HUDEP-2 (cell line): ENCODE measurements around the gene TFCP2L1.
"Not testable (repeated sequence)": the region's sequence is repeated elsewhere in the genome, so short reads cannot be mapped to it uniquely, and the experiment has no call there.

Experiments
- DNase-seq, 76 experiments: peaks; one replicate each; lab custom pipeline; 2025; ENCODE audit not compliant: unreplicated experiment in 76 of 76; lab: John Stamatoyannopoulos, UW

TFCP2L1 gene

DNA sequence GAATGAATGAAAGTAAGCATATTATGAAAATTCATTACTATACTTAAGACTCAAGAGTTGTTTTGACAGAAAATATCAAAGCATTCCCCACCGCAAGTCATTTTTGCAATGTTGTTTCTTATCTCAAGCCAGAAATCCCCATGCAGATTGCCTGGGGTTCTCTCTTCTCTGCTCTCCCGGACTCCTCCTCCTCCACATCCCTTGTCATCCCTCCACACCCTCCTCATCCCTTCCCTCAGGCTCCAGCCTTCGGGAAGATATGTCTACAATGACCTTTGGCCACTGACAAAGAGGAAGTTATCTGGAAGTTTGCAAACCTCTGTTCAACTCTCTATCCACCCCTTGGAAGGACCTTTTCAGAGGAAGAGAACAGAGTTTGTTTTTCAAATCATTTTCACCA, 11.9 kb downstream of the TFCP2L1 start:
- DNase-seq = no peak

DNA sequence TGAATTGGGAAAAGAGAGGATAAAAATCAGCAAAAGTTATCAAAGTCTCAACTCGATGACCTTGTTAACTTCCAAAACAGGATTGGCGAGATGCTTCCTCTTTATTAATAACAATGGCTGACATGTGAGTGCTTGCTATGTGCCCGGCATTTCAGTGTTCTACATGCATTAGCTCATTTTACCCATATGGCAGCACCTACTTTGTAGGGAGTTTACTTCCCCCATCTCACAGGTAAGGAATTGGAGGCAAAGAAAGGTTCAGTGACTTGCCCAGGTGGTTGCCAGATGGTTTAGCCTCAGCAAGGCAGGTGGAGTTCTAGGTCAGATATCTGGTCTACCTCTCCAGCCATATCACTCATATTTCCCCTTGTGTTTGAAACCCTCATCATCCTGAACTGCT, 12.4 kb downstream of the TFCP2L1 start:
- DNase-seq = no peak

DNA sequence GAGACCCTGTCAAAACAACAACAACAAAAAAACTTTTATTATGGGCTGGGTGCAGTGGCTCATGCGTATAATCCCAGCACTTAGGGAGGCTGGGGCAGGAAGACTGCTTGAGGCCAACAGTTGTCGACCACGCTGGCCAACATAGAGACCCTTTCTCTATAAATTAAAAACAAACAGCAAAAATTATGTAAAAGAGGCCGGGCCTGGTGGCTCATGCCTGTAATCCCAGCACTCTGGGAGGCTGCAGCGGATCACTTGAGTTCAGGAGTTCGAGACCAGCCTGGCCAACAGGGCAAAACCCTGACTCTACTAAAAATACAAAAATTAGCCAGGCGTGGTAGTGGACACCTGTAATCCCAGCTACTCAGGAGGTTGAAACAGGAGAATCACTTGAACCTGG, 15.6 kb downstream of the TFCP2L1 start:
- DNase-seq = not testable (repeated sequence)

DNA sequence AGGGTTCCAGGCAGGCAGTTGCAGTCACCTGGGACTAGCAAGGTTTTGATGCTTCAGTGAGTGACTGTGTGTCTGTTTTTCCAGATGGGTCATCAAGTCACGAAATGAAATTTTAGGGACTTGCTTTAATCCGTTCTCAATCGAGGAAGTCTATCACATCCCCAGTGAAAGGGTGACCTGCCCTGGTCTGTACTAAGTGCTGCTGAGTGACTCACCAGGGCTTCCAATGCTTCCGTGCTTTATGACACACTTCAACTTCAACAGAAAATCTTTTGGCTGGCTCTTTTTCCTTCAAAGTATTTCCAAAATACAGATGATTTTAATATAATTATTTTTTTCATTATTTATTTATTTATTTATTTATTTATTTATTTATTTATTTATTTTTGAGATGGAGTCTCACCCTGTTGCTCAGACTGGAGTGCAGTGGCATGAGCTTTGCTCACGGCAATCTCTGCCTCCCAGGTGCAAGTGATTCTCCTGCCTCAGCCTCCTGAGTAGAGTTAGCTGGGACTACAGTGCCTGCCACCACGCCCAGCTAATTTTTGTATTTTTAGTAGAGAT, 18.4 kb downstream of the TFCP2L1 start:
- DNase-seq = no peak

DNA sequence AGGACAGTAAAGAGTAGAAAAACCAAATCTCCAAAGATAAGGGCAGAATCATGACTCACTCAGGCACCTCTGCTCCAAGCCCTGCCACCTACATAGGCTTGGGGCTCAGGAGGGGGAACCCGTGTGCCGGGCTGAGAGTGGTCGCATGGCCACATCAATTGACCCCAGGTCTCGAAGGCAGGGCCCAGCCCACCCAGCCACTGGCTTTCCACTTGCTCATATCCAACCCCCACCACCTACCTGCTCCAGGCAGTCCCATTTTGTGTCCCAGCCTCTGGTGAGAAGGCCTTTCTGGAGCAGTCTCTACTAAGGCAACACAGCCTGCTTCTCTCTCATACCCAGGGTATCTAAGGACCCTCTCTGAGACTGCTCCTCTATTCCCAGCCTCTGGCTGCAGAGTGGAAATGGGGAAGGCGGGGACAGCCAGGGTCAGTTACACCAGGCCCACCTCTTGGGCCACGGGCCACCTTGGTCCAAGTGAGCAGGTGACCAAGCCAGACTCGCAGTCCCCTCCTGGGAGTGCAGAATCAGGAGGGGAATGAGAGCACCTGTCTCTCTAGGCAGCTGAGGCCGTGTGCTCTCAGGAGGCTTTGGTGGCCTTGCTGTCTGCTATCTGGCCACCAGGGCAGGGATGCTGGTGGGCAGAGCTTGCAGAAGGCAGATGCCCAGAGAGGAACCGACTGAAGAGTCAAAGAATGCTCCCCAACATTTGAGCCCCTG, 20.8 kb downstream of the TFCP2L1 start:
- DNase-seq = no peak

DNA sequence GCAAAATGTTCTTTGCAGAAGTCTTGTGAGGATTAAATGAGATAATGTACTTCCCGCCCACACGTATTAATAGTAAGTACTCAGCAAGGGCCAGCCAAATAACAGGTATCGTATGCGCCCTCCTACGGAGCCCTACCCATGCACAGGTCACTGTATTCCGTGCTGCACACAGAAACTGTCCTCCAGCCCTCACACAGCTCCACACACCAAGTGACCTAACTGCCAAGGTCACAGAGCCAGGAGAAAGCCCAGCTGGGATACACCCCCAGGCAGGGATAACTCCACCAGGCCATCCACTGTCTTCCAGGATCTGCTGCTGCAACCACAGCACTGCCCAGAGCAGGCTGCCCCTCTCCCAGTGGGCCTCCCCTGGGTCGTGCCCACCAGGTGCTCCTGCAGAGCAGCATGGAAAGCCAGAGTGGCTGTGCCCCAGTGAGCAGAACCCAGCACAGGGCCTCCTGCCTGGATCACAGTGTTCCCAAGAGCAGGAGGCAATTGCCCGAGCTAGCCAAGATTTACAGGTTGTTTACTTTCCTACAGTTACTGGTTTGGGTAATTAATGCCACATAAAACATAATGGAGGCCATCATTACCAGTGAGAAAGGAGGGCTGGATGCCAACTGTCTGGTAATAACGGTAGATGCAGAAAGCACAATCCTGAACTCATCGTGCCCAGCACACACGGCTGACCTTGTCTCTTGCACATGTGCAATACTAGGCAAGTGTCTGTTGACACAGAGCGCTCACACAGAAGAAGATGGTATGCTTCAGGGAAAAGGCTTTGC, 24.4 kb downstream of the TFCP2L1 start:
- no peak for DNase-seq

DNA sequence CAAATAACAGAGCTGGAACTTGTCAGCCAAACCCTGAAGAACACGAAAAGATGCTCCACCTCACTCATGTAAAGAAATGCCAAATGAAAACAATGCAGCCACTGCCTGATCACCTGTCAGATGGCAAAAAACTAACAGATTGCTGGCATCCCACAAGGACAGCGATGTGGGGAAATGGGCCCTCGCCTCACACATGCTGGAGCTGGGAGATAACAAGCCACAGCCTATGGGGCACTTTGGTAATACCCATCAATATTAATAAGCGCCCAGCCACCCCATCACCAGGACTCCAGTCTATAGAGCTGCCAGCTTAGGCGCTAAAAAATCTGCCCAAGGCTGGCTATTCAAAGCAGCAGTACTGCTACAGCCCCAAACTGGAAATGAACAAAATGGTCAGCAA, 27.0 kb downstream of the TFCP2L1 start:
- DNase-seq = no peak

DNA sequence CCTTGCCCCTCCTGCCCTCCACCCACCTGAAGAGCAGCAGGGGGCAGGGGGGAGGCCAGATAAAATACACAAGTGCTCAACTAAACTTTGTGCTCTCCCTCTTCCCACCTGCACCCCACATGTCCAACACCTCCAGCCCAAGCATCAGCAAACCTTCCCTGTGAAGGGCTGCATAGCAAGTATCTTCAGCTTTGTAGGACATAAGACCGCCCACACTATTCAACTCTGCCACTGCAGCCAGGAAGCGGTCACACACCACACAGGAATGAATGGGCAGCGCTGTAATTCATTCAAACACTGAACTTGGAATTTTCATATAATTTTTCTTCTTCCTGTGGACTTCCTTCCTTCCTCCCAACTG, 27.5 kb downstream of the TFCP2L1 start:
- no peak for DNase-seq

DNA sequence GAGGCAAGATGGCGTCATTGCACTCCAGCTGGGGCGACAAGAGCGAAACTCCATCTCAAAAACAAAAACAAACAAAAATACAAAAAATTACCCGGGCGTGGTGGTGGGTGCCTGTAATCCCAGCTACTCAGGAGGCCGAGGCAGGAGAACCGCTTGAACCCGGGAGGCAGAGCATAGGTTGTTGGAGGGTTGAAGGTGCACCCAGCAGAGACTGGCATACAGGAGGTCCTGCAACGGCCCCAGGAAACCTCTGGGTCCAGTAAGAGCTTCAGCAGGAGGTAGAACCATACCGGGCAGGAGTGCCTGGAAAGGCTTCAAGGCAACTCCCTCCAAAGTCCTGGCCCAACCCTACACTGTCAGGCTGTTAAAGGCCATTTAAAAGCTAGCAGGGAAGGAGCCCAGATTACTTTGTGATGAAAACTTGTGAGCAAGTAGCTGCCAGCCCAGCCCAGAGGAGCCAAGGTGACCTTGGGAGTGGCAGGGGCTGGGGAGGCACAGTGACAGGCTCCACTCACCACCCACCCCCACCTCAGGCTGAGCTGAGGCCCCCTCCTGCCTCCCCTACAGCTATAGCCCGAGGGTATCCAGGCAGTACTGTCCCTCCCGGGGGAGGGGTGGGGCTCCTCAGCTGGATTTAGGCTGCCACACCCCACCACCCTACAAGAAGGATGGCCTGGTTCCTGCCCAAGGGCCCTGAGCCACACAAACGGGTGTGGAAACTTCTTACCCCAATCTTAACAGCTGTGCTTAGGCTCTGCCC, 28.1 kb downstream of the TFCP2L1 start:
- no peak for DNase-seq

DNA sequence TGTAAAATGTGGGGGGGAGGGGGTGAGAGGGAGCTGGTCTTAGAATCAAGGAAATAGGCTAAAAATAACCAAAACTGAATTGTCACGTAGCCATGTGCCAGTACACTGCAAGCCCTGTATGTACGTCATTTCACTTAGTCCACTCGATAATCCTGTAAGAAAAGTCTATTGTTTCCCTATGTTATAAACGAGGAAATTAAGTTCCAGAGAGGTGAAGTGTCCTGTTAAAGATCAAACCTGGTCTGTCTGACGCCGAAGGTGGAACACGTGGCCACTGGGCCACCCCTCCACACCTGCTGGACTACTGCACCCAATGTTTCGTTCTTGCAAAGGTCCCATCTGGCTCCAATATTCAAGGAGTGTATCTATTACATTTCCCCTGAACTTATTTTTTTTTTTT, 29.6 kb downstream of the TFCP2L1 start:
- no peak for DNase-seq

DNA sequence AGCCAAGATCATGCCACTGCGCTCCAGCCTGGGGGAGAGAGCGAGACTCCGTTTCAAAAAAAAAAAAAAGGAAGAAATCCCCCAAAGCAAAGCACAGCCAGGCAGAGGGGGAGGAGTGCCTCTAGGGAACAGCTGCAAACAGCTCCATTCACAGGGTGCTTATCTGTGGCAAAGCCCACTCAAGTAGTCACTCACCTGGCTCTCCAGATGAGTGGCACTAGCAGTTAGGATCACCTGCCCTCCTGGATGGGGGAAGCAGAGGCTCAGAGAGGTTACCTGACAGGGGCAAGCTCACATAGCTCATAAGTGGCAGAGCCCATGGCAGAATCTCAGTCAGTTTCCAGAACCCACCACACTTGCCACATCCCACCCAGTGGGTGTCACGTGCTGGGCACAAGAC, 30.3 kb downstream of the TFCP2L1 start:
- no peak for DNase-seq

DNA sequence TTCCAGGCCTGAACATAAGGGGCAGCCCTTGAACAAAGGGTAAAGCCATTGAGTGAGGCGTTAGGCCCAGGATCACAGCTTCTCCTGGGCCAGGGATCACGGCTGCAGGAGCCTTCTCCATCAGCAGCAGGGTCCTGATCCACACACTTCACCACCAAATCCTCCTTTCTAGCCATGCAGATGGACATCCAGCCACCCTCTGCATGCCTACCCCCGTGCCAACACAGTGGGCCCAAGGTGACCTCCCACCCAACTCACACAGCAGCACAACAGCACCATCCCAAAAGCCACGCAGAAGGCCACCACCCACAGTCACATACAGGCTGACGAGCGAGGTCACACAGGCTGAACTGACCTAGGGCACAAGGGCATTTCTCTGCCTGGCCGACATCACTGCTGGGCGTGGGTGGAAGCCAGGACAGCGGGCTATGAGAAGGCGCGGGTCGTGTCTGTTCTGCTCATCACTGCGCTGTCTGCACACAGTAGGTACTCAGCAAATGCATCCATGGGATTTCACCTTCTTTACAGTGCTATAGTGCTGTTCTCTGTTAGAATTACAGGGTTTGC, 31.2 kb downstream of the TFCP2L1 start:
- no peak for DNase-seq

DNA sequence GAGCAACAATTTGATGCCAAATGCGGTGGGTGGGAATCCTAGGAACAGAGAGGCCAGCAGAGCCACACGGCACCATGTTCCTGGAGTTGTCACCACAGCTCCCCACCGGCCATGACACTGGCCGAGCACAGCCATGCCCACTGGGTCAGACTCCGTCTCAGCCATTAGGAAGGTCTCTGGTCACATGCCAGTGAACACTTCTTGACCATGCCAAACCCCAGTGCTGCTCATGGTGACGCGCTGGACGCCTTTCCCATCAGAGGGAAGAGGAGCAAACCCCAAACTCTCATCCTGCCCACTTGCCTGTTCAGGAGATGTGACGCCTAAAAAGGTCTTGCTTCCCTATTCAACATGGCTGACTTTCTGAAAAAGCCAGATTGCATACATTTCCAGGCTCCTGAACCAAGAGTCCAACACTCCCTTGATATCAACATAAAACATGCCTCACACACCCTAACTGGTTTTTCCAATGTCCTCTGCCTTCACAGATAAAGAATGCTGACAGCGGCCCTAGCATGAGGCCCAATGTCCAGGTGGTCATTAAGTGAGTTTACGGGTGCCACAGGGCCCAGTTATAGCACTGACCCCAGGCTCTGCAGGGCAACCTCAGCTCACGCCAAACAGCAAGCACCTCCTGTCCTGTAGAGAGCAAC, 31.9 kb downstream of the TFCP2L1 start:
- DNase-seq = peak in 2 of 76 experiments; percentile 4 to 7

DNA sequence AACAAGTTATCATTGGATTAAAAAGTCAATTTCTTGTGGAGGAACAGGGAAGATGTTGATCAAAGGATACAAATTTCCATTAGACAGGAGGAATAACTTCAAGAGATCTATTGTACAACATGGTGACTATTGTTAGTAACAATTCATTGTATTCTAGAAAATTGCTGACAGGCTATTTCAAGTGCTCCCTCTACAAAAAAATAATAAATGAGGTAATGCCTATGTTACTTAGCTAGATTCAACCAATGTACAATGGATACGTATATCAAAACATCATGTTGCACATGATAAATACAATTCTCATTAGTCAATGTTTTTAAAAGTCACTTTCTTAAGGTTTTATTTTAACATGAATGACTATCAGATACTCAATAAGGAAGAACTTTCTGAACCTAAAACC, 33.5 kb downstream of the TFCP2L1 start:
- no peak for DNase-seq

DNA sequence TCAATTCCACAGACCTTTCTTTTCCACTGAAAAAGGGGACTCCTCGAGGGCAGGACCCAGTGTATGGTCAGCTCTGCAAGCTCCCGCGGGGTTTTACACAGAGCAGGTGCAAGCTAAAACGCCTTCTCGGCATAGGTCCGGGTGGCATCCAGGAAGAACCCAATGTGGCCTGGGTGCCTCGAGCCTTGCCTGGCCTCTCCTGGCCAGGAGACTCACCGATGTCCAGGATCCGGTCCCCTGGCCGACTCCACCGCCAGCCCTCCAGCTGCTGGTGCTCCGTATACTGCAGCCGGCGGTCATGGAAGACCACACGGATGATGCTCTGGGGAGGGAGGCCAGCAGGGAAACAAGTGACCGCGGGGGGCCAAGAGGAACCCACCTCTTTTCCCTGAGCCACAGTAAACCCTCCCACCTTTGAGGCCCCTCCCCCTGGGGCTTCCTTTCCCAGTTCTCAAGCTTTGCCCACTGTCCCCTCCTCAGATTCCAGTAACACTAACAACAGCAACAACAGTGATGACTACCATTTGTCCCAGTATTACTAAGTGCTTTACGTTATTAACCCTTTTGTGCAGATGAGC, 36.1 kb downstream of the TFCP2L1 start:
- no peak for DNase-seq

DNA sequence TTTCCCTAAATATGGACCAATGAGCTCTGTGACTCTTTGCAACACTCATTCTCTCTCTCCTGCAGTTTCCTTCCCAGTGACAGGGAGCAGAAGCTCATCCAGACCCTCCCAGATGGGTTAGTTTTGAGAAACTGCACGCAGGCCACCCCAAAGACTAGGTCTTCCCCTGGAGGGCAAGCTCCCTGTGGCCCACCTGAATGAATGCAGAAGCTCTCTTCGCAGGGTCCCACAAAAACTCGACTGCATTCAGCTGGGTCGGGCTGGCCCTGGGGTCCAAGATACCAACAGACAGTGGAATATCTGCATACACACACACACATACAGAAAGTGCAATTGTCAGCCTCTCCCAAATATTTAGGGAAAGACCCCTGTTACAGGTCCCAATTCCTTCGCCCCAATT, 37.0 kb downstream of the TFCP2L1 start:
- DNase-seq = no peak

DNA sequence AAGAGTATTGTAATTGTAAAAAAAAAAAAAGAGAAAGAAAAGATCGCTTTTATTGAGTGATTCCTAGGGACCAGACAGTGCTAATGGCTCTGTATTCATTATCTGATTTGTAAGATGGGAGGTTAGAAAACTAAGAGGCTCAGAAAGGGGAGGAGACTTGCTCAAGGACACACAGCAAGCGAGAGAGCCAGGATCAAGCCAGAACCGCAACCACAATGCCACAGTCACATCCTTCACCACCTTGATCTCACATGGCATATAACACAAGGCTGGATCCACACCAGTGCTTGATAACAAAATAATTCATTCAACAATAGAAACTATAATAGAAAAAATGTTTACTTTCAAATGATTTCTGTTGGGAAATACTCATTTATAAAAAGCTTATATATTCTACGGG, 37.5 kb downstream of the TFCP2L1 start:
- DNase-seq = no peak

DNA sequence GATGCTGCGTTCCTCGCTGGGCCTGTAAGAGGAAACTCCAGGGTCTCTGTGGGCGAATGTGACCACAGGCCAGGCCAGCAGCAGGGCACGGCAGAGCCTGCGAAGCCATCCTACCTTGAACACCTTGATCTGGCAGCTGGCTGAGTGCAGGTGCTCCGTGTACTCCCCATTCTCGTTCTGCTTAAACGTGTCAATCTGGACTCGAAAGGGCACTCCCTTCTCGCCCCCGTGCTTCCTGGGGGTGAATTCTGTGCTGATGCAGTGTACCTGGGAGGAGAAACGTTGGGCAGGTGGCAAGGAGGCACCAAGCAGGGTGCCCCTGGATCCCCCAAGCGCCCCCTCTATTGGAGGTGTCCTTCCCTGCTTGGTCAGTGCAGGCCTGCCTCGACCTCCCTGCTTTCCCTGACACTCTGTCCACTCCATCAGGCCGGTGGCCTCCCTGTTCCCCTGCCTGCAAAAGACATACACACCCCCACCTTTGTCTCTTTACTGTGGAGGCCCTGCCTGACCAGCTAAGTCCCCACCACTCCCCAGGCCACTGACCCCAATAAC, 38.2 kb downstream of the TFCP2L1 start:
- no peak for DNase-seq

DNA sequence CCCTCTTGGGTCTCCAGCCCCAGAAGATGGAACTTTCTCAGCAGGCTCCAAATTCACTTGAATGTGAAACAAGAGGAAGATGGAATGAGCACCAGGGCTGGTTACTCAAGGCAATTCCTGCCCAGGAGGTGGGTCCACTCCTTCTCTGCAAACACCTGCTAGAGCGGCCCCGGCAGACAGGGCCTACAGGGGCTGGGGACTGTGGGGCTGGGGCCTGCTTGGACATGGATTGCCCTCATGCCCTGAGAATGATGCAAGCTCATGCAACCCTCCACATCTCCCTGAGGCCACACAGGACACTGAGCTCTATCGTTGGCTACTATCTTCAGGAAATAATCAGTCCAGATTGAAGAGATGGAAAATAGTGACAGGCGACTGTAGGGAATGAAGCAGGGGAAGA, 39.1 kb downstream of the TFCP2L1 start:
- DNase-seq = no peak
